Mesendoderm (in vitro differentiated cells): Measurements from ENCODE around the gene UXS1.
A peak's percentile ranks its signal among the peaks of the same experiment; 100 is the strongest.

ENCODE experiments used
- DNase-seq: peaks from one replicate; pipeline ENCODE4 v3.0.0; 2013
- H2AK5ac ChIP-seq: 2 replicates; pipeline ENCODE4 v1.6.1; 2013; ENCODE audit warnings: low read length, inconsistent platforms
- H2BK120ac ChIP-seq: 2 replicates; pipeline ENCODE4 v1.6.1; 2013; ENCODE audit warnings: low read depth, mild to moderate bottlenecking, low read length, moderate library complexity, mixed read lengths
- H2BK15ac ChIP-seq: replicated peaks from 2 replicates; pipeline ENCODE4 v1.6.1; 2013; ENCODE audit warnings: low read depth, mild to moderate bottlenecking, moderate library complexity
- H2BK5ac ChIP-seq: 2 replicates; pipeline ENCODE4 v1.6.1; 2013; ENCODE audit warnings: low read length, inconsistent platforms
- H3K18ac ChIP-seq: 2 replicates; pipeline ENCODE4 v1.6.1; 2013; ENCODE audit warnings: mild to moderate bottlenecking, low read length, mixed read lengths
- H3K23ac ChIP-seq: one replicate; pipeline ENCODE4 v1.6.1; 2013; ENCODE audit warnings: low read length
- H3K27ac ChIP-seq: 2 replicates; pipeline ENCODE4 v1.5.1; 2013; ENCODE audit warnings: low read depth, mild to moderate bottlenecking, inconsistent platforms, low read length, moderate library complexity
- H3K27me3 ChIP-seq: 2 replicates; pipeline ENCODE4 v1.6.1; 2013; ENCODE audit warnings: low read length, control low read depth, mild to moderate bottlenecking, inconsistent platforms; ENCODE audit not compliant: insufficient read depth, poor library complexity
- H3K36me3 ChIP-seq: 2 replicates; pipeline ENCODE4 v1.6.1; 2013; ENCODE audit warnings: low read length, inconsistent platforms; ENCODE audit not compliant: control insufficient read depth, insufficient read depth
- H3K4ac ChIP-seq: one replicate; pipeline ENCODE4 v1.6.1; 2013; ENCODE audit warnings: low read depth, mild to moderate bottlenecking, low read length, moderate library complexity
- H3K4me1 ChIP-seq: 2 replicates; pipeline ENCODE4 v1.6.1; 2013; ENCODE audit warnings: low read depth, low read length, inconsistent platforms; ENCODE audit not compliant: control insufficient read depth
- H3K4me2 ChIP-seq: 2 replicates; pipeline ENCODE4 v1.6.1; 2013; ENCODE audit warnings: low read length
- H3K4me3 ChIP-seq: 2 replicates; pipeline ENCODE4 v1.5.1; 2013; ENCODE audit warnings: mild to moderate bottlenecking, low read length
- H3K56ac ChIP-seq: one replicate; pipeline ENCODE4 v1.6.1; 2013; ENCODE audit warnings: low read length
- H3K79me1 ChIP-seq: 2 replicates; pipeline ENCODE4 v1.6.1; 2013; ENCODE audit warnings: low read length, inconsistent platforms
- H3K79me2 ChIP-seq: 2 replicates; pipeline ENCODE4 v1.6.1; 2013; ENCODE audit warnings: mild to moderate bottlenecking, low read length; ENCODE audit not compliant: control insufficient read depth, insufficient read depth
- H3K9ac ChIP-seq: 2 replicates; pipeline ENCODE4 v1.6.1; 2013; ENCODE audit warnings: low read length, inconsistent platforms
- H4K5ac ChIP-seq: one replicate; pipeline ENCODE4 v1.6.1; 2013; ENCODE audit warnings: low read length
- H4K8ac ChIP-seq: one replicate; pipeline ENCODE4 v1.6.1; 2013; ENCODE audit warnings: low read depth, mild to moderate bottlenecking, control low read depth, low read length, moderate library complexity
- WGBS: extraction: QIAGEN DNeasy Blood & Tissue Kit; methylation state at CpG from one replicate; pipeline ENCODE4 v1.1.7; 2013; ENCODE audit warnings: low lambda C conversion rate, missing lambda C conversion rate; ENCODE audit not compliant: insufficient coverage; ENCODE audit errors: extremely low coverage; 5-methylcytosine and 5-hydroxymethylcytosine counted together

Gene UXS1

DNA sequence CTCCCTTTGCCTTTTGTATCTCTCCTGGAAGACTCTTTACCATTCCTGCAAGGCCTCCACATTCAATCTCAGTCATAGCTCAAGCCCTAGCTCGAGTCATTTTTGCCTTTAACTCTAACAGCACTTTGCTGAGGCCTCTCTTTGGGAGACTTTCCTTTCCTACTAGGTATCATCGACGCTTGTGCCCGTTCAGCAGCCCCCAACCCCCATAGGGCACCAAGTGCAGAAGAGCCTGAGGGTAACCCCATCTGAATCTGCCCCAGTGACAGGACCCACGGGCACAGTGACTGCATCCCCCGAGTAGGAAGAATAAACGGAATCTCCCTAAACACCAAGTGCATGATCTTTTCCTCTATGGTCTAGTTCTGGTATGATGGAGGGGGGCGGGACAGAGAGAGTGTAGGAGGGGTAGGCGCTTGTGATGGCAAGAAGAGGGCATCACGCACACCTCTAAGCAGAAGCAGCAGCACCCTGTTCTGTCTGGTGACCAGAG is 66.3 kb downstream of the UXS1 start:
- Histone ChIP-seq H3K9ac (no peak overlapping the region), H2BK120ac (no peak overlapping the region), H3K27ac (no peak overlapping the region), H3K27me3 (no peaks in the 10 kb centered on the region), H4K5ac (no peak overlapping the region), H2BK15ac (no peak overlapping the region), H3K56ac (no peak overlapping the region), H2BK5ac (no peak overlapping the region), H3K4me1 (peaks cover 2% of the 10 kb centered on the region), H3K23ac (no peak overlapping the region), H3K4me2 (no peak overlapping the region), H3K79me1 (peaks cover 1% of the 10 kb centered on the region), H3K36me3 (no peaks in the 10 kb centered on the region), H3K4ac (no peak overlapping the region), H3K4me3 (no peak overlapping the region), H2AK5ac (no peak overlapping the region), H4K8ac (no peak overlapping the region), H3K18ac (no peak overlapping the region), H3K79me2 (no peaks in the 10 kb centered on the region)
- DNase-seq = no peak
- no CpG with 5 or more reads among the region's 10 CpGs for whole genome bisulfite sequencing

DNA sequence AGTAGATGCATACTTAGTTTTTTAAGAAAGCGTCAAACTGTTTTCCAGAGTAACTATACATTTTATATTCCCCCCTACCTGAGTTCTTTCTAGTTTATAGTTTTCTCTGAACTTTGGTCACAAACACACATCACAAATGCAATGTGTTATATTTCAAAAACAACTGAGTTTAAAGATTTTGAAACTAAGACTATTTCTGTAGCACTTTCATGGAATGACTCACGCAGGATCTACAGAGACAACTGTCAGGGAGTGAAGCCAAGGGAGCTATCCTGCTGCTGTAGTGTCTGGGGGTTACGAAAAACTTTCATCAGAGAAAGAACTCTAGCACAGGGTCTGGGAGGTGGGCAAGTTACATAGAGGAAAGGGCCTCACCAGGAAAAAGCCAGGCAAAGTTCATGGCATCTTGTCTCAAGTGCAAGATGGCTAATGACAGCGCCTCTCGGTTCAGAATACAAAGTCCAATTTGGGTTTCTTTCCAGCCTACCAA is 66.8 kb downstream of the UXS1 start:
- H3K27ac ChIP-seq = no peak overlapping the region
- H3K4ac ChIP-seq = no peak overlapping the region
- H4K8ac ChIP-seq = no peak overlapping the region
- H2BK15ac ChIP-seq = no peak overlapping the region
- H3K4me1 ChIP-seq = peaks cover 2% of the 10 kb centered on the region
- no peak overlapping the region for H2AK5ac ChIP-seq
- no peaks in the 10 kb centered on the region for H3K36me3 ChIP-seq
- H3K56ac ChIP-seq = no peak overlapping the region
- H3K18ac ChIP-seq = no peak overlapping the region
- no peak overlapping the region for H3K4me3 ChIP-seq
- no peak for DNase-seq
- no CpG with 5 or more reads among the region's 5 CpGs for WGBS
- H2BK120ac ChIP-seq = no peak overlapping the region
- peaks cover 1% of the 10 kb centered on the region for H3K79me1 ChIP-seq
- H3K23ac ChIP-seq = no peak overlapping the region
- H3K9ac ChIP-seq = no peak overlapping the region
- H3K79me2 ChIP-seq = no peaks in the 10 kb centered on the region
- no peak overlapping the region for H2BK5ac ChIP-seq
- H4K5ac ChIP-seq = no peak overlapping the region
- H3K27me3 ChIP-seq = no peaks in the 10 kb centered on the region
- no peak overlapping the region for H3K4me2 ChIP-seq

DNA sequence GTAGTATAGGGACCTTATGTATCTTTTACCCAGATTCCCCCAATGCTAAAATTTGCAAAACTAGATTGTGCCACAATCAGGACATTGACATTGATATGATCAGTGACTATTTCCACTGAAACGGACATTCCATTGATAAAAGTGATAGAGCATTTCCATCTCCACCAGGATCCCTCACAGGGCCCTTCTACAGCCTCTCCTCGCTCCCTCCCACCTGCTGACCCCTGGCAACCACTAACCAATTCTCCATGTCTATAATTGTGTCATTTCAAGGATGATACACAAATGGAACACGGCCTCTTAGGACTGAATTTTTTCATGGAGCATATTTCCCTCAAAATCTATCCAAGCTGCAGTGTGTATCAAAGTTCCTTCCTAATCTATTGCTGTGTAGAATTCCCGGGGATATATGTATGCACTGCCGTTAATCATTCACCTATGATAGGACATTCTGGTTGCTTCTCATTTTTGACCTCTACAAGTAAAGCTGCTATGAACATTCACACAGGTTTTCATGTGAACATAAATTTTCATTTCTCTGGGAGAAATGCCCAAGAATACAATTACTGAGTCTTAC is 67.3 kb downstream of the UXS1 start:
- WGBS = no CpG with 5 or more reads among the region's 5 CpGs

DNA sequence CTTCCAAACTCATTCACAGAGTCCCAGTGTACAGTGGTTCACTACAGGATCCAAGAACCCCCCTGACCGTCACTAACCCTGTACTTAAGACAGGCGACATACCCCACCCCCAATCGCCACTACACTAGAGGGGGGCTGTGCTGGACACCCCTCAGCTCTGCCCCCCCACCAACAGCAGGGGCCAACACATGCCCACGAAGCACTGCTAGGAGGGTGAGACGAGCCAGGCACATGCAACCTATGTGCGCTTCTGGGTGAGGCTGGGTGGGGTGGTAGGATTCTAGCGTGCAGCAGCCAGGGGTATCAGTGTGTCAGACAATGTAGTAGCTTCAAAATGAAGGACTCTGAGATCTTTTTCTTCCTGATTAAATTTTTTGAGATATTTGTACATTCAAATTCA is 67.8 kb downstream of the UXS1 start:
- Histone ChIP-seq H3K4me3 (no peak overlapping the region), H3K4me2 (no peak overlapping the region), H3K23ac (no peak overlapping the region), H3K4ac (no peak overlapping the region), H2AK5ac (no peak overlapping the region), H3K79me1 (peaks cover 1% of the 10 kb centered on the region), H2BK120ac (no peak overlapping the region), H3K18ac (no peak overlapping the region), H3K36me3 (peaks cover 4% of the 10 kb centered on the region), H3K27me3 (no peaks in the 10 kb centered on the region), H3K27ac (no peak overlapping the region), H4K8ac (no peak overlapping the region), H3K4me1 (peaks cover 2% of the 10 kb centered on the region), H2BK5ac (no peak overlapping the region), H3K56ac (no peak overlapping the region), H4K5ac (no peak overlapping the region), H2BK15ac (no peak overlapping the region), H3K79me2 (no peaks in the 10 kb centered on the region), H3K9ac (no peak overlapping the region)
- no CpG with 5 or more reads among the region's 7 CpGs for WGBS
- no peak for DNase-seq

More for the DNA sequence above, 67.3 kb downstream of the UXS1 start:
- Histone ChIP-seq H3K27me3 (no peaks in the 10 kb centered on the region), H3K4me3 (no peak overlapping the region), H3K36me3 (peaks cover 4% of the 10 kb centered on the region), H3K23ac (no peak overlapping the region), H3K27ac (no peak overlapping the region), H3K4me1 (peaks cover 2% of the 10 kb centered on the region), H3K4me2 (no peak overlapping the region), H4K8ac (no peak overlapping the region), H3K18ac (no peak overlapping the region), H2BK15ac (no peak overlapping the region), H3K79me1 (peaks cover 1% of the 10 kb centered on the region), H2AK5ac (no peak overlapping the region), H3K79me2 (no peaks in the 10 kb centered on the region), H3K9ac (no peak overlapping the region), H4K5ac (no peak overlapping the region), H2BK5ac (no peak overlapping the region), H3K4ac (no peak overlapping the region), H2BK120ac (no peak overlapping the region), H3K56ac (no peak overlapping the region)
- DNase-seq = no peak

DNA sequence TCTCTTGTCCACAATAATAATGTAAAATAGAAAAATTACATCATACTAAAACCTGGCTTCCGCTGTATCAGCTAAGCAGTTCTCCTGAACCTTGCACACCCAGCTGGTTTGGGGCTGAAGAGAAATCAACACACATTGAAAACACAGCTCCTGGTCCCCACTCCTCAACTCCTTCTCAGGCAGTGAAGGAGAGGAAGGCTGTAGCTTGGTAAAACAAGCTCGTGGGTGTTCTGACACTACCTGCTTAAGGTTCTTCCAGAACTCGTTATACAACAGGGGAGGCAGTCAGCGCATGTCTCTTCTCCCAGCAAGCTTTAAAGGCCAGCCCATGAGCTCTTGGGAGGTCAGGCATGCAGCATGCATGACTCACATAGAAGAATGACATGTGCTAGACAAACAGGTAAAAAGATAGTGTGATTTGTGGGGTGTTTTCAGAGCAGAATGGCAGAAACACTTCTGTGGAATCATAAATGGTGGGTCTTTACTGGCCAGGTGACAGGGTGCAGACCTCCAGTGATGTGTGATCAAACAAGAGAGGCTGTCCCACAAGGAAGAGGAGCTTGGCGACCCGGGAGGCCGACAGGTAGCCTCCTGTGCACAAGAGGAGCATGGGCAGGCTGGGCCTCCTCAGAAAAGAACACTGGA is 69.1 kb downstream of the UXS1 start:
- Histone ChIP-seq H3K79me2 (no peaks in the 10 kb centered on the region), H3K23ac (no peak overlapping the region), H2BK120ac (no peak overlapping the region), H3K4me2 (no peak overlapping the region), H3K18ac (no peak overlapping the region), H3K27me3 (no peaks in the 10 kb centered on the region), H3K4me1 (no peaks in the 10 kb centered on the region), H3K56ac (no peak overlapping the region), H3K4me3 (no peak overlapping the region), H2AK5ac (no peak overlapping the region), H2BK15ac (no peak overlapping the region), H3K36me3 (peaks cover 4% of the 10 kb centered on the region), H4K8ac (no peak overlapping the region), H3K27ac (no peak overlapping the region), H3K4ac (no peak overlapping the region), H2BK5ac (no peak overlapping the region), H3K9ac (no peak overlapping the region), H3K79me1 (peaks cover 1% of the 10 kb centered on the region), H4K5ac (no peak overlapping the region)
- WGBS = no CpG with 5 or more reads among the region's 7 CpGs
- DNase-seq = peak; percentile 31
